DMS153 treated with DMSO at 0.1 percent for 48 hours (cell line): ENCODE measurements around the gene KCNS1.
A peak's percentile ranks its signal among the peaks of the same experiment; 100 is the strongest.
"Not testable (repeated sequence)": the region's sequence is repeated elsewhere in the genome, so short reads cannot be mapped to it uniquely, and the experiment has no call there.

Source experiments
- DNase-seq: peaks from one replicate; lab custom pipeline; 2025; ENCODE audit not compliant: unreplicated experiment; lab: John Stamatoyannopoulos, UW

KCNS1 gene, protein sequence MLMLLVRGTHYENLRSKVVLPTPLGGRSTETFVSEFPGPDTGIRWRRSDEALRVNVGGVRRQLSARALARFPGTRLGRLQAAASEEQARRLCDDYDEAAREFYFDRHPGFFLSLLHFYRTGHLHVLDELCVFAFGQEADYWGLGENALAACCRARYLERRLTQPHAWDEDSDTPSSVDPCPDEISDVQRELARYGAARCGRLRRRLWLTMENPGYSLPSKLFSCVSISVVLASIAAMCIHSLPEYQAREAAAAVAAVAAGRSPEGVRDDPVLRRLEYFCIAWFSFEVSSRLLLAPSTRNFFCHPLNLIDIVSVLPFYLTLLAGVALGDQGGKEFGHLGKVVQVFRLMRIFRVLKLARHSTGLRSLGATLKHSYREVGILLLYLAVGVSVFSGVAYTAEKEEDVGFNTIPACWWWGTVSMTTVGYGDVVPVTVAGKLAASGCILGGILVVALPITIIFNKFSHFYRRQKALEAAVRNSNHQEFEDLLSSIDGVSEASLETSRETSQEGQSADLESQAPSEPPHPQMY

DNA sequence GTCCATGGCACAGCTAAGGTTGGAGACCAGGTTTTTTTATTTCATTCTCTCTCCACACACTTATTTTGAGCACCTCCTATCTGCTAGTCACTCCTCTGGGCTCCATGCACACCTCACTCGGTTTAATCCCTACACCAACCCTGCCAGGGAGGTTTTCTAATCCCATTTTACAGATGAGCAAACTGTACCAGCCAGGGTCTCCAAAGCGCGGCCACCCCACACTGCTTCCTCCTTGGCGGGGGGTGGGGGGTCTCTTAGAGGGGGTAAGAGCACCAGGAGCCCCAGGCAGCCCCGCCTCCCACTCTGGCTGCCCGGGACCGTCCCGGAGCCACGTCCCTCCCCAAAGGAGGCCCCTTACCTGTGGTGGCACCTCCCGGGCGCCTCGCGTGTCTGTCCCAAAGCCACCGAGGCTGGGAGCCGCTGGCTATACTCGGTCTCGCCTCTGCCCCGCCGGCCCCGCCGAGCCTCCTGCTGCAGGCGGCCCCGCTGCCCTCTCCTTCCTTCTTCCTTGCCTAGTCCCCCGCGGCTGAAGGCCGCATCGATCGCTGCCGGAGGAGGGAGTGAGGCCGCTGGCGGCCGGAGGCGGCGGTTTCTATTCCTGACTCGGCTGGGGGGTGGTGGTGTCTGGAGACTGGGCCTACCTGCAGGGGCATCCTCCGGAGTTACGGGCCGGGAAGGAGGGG lies at the start of gene KCNS1:
Gene KCNS1 (minus strand): TSS at position 565 of the 683 bp plus-strand sequence. CDS start 1,891 bp downstream, outside the sequence.
- DNase-seq = no peak

DNA sequence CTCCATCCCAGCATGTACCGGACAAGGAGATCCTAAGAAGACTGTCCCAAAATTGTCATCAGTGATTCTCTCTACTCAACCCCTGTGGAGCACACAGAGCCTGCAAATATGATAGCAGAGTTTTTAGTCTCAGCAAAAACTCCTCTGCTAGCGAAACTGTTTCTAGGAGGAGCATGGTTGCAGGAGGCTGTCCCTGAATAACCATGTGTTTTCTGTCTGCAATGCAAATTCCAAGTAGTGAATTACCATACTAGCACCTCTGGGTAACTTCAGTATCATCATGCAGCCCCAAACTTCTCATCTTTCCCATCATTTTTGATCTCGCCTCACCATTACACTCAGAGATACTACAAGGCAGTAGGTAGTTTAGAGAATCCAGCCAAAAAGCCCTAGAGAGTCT lies 48.1 kb upstream of the KCNS1 start:
- DNase-seq = no peak

DNA sequence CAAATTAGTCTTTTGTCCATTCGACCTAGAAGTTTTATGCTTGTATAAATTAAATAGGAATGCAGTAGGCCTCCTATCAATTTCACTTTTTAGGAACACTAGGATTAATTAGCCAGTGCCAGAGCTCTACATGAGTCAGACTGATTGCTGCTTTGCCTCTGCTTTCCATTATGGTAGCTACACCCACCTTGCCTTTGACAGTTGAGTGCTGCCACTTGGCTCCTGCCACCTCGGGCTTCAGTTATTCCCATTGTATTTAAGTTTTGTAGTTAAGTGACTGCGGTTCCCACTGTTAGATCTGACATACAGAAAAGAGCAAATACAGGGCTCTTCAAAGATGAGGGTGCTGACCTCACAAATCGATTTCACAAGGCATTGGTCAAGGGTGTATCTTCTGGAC lies 39.9 kb upstream of the KCNS1 start:
- no peak for DNase-seq

DNA sequence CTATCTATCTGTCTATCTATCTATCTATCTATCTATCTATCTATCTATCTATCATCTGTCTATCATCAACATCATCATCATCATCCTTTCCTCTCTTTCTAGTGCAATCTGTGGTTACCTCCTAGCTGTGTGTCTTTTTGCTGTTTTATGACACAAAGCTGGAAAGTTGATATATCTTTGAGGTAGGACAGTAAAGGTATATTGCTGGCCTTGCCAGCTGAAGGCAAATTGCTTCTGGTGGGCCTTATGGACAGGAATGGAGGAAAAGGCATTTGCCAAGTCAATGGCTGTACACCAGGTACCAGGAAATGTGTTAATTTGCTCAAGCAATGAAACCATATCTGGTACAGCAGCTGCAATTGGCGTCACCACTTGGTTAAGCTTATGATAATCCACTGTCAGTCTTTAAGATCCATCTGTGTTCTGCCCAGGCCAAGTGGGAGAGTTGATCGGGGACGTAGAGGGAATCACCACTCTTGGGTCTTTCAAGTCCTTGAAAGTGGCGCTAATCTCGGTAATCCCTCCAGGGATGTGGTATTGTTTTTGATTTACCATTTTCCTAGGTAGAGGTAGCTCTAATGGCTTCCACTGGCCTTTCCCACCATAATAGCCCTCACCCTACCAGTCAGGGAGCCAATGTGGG lies 38.9 kb upstream of the KCNS1 start:
- not testable (repeated sequence) for DNase-seq

DNA sequence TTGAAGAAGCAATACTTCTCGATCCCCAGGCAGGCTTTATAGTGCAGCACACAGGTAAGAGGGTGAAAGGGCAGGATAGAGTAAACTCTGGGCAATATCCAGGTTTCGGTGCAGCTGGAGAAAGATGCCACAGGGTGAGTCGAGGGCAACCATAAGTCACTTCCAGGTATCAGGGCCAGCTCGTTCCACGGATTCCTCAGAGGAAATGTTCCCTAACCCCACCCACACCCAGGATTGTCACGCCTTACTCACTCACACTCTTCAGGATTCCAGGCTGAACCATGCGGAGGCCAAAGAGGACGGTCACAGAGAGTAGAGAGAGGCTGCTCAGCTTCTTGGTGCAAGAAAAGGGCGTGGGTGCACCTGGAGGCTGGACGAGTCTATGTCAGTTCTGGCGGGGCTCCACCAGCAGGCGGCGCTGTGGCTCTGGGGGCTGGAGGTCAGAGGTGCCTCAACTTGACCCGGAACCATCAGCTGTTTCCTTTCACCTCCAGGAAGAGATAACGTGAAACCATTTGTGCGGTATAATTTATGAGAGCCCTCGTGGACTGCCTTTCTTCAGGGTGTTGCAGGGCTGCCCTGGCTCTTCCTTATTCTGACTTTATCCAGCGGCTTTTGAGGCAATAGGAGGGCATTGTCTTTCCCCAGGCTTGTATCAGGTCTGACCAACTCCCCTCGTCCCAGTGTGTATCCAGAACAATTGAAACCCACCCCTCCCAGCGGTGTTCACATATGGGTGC lies 37.8 kb upstream of the KCNS1 start:
- DNase-seq = peak; percentile 35

DNA sequence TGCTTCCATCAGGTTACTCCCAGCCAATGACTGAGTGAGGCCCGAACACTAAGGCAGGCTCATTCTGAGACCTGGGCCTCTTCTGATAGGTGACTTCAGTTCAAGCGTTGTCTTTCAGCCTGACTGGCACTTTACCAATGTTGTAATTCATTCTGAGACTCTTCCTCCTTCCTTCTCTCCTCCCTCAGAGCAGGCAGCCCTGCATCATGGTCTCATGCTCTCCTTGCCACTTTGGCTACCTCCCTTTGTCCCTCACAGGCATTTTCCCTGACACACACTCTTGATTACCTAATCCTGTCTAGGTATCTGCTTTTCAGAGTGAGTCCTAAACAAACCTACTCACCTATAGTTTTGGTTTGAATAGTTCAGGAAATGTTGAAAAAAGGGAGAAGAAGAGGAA lies 36.0 kb upstream of the KCNS1 start:
- DNase-seq = no peak

DNA sequence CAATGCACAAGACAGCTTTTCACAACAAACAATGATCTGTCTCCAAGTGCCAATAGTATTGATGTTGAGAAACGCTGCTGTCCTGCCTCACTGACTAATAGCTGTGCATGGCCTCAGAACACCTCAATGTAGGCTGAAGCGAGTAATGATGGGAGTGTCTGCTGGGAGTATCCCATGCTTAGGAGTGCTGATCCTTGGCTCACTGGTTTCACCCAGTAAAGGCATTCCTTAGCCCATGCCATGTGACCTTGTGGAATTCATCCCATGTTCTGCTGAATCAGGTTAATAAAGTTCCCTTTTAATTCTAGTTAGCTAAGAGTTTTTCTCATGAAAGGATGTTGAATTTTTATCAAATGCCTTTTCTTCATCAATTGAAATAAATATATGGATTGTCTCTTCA lies 27.2 kb upstream of the KCNS1 start:
- no peak for DNase-seq

DNA sequence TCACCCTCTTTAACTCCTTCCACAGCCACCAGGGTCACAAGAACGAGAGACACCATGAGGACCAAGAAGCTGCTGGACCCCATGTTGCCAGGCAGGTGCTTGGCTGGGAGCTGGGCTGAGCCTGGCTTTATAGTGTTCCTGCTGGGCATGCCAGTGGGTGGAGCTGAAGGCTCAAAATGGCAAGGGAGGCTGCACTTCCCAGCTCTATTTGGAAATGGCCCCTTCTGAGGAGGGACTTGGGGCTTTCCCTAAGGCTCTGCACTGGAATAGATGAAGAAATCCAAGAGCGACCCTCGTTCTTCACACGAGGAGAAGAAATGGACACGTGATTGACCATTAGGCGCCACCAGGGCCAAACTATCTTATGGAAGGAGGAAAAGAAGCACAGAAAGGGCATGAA lies 23.4 kb upstream of the KCNS1 start, which contains the start of gene WFDC12:
Gene WFDC12 (minus strand): TSS at position 101 of the 400 bp plus-strand sequence. CDS start 18 bp downstream, at position 83.
- no peak for DNase-seq

DNA sequence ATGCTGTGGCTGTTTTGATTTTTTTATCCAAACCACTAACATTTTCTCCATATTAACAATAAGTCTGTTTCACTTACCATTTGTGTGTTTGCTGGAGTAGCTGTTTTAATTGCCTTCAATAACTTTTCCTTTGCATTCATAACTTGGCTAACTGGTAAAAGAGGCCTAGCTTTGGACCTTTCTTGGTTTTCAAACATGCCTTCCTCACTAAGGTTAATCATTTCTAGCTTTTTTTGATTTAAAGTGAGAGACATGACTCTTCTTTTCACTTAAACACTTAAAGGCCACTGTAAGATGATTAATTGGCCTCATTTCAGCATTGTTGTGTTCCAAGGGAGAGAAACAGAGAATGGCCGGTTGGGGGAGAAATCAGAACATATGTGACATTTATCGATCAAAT lies 20.5 kb upstream of the KCNS1 start:
- DNase-seq = no peak

DNA sequence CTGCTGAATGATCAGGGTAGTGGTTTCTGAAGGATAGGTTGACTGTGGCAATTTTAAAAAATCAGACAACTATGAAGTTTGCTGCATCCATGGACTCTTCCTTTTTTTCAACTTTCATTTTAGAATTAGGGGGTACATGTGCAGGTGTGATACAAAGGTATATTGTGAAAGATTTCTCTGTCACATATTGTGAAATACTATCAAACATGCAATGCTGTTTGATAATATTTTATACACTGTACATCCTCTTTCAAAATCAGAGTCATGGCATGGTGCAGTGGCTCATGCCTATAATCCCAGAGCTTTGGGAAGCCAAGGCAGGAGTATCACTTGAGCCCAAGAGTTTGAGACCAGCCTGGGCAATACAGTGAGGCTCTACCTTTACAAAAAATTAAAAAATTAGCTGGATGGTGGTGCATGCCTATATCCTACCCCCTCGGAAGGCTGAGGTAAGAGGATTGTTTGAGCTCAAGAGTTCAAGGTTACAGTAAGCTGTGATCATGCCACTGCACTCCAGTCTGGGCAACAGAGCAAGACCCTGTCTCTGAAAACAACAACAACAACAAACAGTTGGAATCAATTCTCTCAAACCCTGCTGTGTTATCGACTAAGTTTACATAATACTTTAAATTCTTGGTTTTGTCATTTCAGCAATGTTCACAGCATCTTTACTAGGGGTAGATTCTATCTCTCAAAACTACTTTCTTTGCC lies 18.8 kb upstream of the KCNS1 start:
- DNase-seq = no peak

DNA sequence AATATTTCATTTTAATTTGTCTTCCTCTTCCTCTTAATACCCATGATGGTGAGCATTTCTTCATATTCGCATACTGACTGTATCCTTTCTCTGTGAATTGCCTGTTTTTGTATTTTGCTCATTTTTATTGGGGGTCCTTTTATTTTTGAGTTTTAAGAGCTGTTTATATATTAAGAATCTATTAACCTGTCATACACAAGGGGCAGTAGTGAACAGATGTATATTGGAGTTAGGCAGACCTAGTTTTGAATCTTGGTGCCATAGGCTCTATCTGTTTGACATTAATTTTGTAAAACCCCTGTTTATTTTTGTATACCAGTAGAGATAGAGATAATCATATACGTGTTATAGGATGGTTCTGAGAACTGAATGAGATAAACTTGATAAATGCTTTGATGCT lies 17.1 kb upstream of the KCNS1 start:
- no peak for DNase-seq

DNA sequence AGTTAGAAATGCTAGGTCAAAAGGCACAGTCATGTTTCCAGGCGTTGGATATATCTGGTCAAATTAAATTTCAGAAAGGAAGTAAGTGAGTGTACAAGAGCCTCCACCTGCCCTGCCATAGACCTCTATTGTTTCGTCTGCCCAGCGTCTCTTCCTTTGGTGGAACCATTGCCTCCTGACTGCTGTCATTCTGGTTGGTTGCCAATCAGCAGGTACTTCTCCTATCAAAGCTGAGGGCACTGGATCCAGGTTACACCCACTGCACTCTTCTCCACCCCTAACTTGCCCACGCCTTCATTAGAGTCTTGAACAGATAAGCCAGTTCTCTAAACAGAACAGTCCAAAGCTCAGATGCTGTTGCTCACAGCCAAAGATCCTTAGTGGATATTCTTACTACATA lies 16.7 kb upstream of the KCNS1 start:
- DNase-seq = peak; percentile 1

DNA sequence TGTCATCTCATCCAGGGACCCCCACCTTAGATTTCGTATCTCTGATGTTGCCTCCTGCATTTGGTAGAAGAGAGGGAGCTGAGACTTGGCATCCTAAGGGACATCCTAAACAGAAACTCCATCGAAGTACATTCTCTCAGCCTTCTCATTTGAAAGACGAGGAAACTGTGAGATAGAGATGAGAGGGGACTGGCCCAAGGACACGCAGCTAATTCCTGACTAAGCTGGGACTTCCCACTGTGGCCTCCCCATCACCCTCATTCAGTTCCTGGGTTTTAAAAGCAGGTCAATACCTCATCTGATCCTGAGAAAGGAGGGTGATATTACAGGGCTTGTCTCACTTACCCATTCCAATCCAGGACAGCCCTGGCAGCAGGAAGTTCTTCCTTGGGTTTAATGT lies 14.9 kb upstream of the KCNS1 start:
- no peak for DNase-seq

DNA sequence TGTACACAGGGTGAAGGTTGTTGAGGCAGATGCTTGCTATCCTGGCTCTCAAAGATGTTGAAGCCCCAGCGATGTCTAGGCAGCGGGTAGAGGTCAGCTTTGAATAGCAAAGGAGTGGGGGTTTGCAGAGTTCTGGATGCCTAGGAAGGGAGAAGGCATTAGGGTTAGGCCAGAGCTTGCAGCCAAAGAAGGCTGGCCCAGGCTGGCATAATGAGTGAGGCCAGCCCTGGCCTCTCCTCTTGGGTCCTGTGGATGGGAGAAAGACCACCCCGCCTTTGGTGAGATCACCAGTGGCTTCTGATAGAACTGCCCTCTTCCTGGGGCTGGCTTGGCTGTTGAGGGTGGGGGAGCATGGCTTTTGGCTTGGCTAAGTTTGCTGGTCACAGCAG lies 14.5 kb upstream of the KCNS1 start:
- no peak for DNase-seq

DNA sequence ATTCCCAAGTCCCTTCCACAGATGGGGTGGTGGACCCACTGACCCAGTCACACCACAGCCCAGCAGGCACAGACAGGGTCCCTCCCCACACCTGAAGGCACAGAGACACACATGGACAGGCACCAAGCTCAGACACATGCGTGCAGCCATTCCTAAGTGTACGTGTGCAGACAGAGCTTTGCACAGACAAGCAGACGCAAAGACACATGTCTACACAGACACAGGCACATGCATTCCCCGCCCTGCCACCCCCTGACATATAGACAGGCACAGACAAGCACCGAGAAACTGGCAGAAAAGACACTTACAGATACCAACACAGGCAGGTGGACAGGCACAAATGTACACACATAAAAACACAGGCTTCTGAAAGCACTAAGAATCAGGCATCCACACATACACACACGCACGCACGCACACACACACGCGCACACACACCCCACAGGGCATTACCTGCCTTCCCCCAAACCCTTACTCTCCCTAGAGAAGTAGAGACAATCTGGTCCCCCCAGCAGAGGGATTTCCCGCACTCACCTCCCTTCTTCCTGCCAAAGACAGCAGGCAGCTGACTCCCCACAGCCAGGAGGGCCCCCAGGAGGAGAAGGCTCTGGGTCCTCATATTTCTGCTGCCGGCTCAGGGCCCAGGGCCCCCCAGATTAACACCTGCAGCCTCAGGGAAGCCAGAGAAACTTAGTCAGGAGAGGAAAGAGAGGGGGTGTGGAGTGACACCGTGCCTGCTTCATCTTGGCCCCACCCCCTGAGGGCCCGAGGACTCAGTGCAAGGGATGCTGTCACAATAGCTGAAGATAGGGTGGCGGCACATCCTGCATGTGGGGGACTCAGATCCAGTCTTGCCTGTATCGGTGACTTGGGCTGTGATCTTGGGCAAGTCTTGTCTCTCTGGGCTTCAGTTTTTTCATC lies 13.8 kb upstream of the KCNS1 start, which contains the start of gene WFDC5:
Gene WFDC5 (minus strand): TSS at position 710 of the 921 bp plus-strand sequence. CDS start 91 bp downstream, at position 619.
- DNase-seq = no peak

DNA sequence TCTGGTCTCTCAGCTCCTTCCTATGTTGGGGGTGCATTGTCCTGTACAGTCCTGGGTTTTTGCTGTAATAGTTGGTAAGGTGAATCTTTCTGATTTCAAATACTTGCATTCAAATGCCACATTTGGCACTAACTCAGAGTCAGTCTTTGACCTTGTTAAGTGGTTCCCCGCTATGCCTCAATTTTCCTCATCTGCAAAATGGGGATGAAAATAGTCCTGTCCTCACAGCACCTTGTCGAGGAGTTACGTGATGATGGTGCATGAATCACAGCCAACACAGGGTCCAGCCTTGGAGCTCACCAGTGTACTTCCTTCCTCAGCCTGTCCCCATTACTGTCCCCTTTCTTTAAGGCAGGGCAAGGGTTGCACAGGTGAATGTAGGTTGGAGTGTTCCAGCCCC lies 12.9 kb upstream of the KCNS1 start:
- DNase-seq = no peak

DNA sequence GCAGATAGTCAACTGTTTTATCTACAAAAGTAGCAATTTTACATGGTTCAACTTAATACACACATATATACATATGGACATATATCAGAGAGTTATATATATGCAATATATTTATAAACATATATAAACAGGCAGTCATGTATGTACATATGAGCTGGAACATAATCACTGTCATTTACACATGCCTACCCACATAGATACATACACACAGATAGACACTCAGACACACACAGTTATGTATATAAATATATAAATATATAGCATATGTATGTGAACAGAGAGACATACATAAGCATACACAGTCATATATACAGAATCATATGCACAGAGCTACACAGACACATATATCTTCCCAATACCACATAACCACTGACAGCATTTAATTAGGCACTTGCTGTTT lies 11.8 kb upstream of the KCNS1 start:
- no peak for DNase-seq

DNA sequence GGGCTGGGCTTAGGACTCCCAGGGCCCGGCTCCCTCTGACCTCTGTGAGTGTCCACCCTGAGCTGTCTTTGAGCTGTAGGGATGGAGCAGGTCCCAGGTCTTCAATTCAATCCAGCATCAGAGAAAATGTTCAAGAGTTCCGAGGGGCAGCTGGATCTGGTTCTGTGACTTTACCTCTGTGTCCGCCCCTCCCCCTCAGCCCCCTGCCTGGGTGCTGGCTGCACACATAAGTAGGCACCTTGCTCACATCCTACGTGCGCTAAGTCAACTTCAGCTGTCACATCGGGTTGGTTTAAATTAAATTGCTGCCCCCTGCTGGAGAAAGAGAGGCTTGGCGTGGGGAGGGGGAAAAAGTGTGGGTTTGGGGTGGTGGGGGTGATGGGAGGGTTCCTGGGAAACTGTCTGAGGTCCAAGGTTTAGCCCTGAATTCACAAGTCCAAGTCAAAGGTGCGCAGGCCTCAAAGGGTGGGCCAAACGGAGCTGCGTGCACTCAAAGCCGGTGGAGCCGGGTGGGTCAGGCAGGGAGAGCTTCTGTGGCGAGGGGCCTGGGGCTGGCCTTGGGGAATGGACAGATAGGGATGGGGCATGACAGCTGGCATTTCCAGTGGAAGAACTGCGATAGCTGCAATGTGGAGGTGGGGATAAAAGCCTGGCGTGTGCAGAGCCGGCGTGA lies 11.0 kb upstream of the KCNS1 start:
- no peak for DNase-seq

DNA sequence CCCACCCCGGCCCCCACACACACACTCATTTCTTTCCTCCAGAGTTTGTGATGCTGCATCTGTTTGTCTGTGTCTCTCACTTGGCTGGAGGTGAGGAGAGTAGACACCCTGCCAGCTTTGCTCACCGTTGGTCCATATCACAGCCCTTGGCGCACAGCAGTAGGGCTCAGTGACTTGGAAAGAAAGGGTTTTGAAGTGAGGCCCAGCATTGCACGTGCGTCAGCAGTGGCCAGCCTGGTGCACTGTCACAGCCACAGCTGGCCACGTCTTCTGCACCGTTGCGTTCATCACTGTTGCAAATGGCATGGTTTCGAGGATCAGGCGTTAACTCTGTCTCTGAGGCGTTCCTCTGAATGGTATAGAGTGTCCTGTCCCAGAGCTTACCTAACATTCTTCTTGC lies 10.4 kb upstream of the KCNS1 start:
- no peak for DNase-seq
